H1 (cell line): ENCODE results near the gene L3MBTL4. TPM values are rescaled to one million over a fixed set of nuclear protein-coding genes. Genes with fewer than 3 reads are reported as not detected.
A peak's percentile ranks its signal among the peaks of the same experiment; 100 is the strongest.

Experiments
- CTCF ChIA-PET: fragments of 300-600 bp; sonication (Branson Sonifier 250); formaldehyde crosslinking; loops from one replicate; lab custom pipeline; 2021; ENCODE audit not compliant: partially characterized antibody; lab: Charles Lee
- POLR2A ChIA-PET: fragments of 300-600 bp; sonication (Branson Sonifier 250); formaldehyde crosslinking; loops from one replicate; lab custom pipeline; 2021; ENCODE audit warnings: inconsistent platforms; ENCODE audit not compliant: partially characterized antibody; lab: Charles Lee
- DNase-seq, 2 experiments: peaks; one replicate each; pipeline versions ENCODE4 v3.0.0 to v3.0.0-alpha.2; 2010 to 2022; ENCODE audit warnings: low spot score in 2 of 2, low read depth in 1 of 2, mixed read lengths in 1 of 2
- FAIRE-seq: peaks from 2 replicates; lab custom pipeline; 2011; peaks lifted over from hg19 to GRCh38; lab: Jason Lieb, UNC
- H2AFZ ChIP-seq: 2 replicates; pipeline ENCODE4 v1.8.1; 2012; ENCODE audit warnings: low read length, inconsistent platforms
- H2AK5ac ChIP-seq: 2 replicates; pipeline ENCODE4 v1.6.1; 2013; ENCODE audit warnings: low read depth, low read length
- H2BK120ac ChIP-seq: replicated peaks from 2 replicates; pipeline ENCODE3; 2013; ENCODE audit warnings: low read depth, low read length, inconsistent platforms
- H2BK12ac ChIP-seq: 2 replicates; pipeline ENCODE4 v1.6.1; 2013; ENCODE audit warnings: low read depth, low read length
- H2BK15ac ChIP-seq: 2 replicates; pipeline ENCODE4 v1.6.1; 2013; ENCODE audit warnings: low read length
- H2BK20ac ChIP-seq: 2 replicates; pipeline ENCODE4 v1.6.1; 2013; ENCODE audit warnings: low read length
- H2BK5ac ChIP-seq: 2 replicates; pipeline ENCODE4 v1.6.1; 2013; ENCODE audit warnings: low read depth, low read length
- H3K14ac ChIP-seq: 2 replicates; pipeline ENCODE4 v1.6.1; 2013; ENCODE audit warnings: inconsistent platforms; ENCODE audit not compliant: insufficient read length
- H3K18ac ChIP-seq: 2 replicates; pipeline ENCODE4 v1.6.1; 2013; ENCODE audit warnings: low read length; ENCODE audit errors: extremely low read depth
- H3K23ac ChIP-seq: 2 replicates; pipeline ENCODE4 v1.6.1; 2013; ENCODE audit warnings: inconsistent platforms; ENCODE audit not compliant: insufficient read length
- H3K23me2 ChIP-seq: 2 replicates; pipeline ENCODE4 v1.6.1; 2013; ENCODE audit warnings: low read depth, low read length
- H3K27ac ChIP-seq: 2 replicates; pipeline ENCODE4 v1.6.1; 2011; ENCODE audit warnings: low read depth, low read length, inconsistent platforms
- H3K27me3 ChIP-seq, 4 experiments: replicated peaks in 1 of 4; 1 replicate in 1 of 4; 2 replicates in 3 of 4; pipeline versions ENCODE4 v1.6.1 to v1.8.1; 2011 to 2013; ENCODE audit warnings: low read length in 3 of 4, mild to moderate bottlenecking in 3 of 4, inconsistent platforms in 2 of 4, mixed read lengths in 2 of 4, moderate library complexity in 1 of 4; ENCODE audit not compliant: control insufficient read depth in 3 of 4, insufficient read depth in 3 of 4; ENCODE audit errors: extremely low read depth in 1 of 4
- H3K36me3 ChIP-seq, 4 experiments: 2 replicates each; pipeline versions ENCODE4 v1.6.1 to v1.8.1; 2011 to 2013; ENCODE audit warnings: mild to moderate bottlenecking in 4 of 4, low read length in 3 of 4, moderate library complexity in 2 of 4, control low read depth in 1 of 4, inconsistent platforms in 1 of 4; ENCODE audit not compliant: insufficient read depth in 4 of 4, control insufficient read depth in 2 of 4
- H3K4ac ChIP-seq: replicated peaks from 2 replicates; pipeline ENCODE3; 2013; ENCODE audit warnings: low read length, low read depth, mixed read lengths, inconsistent platforms; ENCODE audit not compliant: insufficient read length
- H3K4me1 ChIP-seq, 4 experiments: replicated peaks in 1 of 4; 1 replicate in 1 of 4; 2 replicates in 3 of 4; pipeline versions ENCODE4 v1.6.1 to v1.8.1; 2011 to 2013; ENCODE audit warnings: low read length in 3 of 4, inconsistent platforms in 2 of 4, mixed read lengths in 1 of 4; ENCODE audit not compliant: insufficient read depth in 4 of 4, control insufficient read depth in 3 of 4
- H3K4me2 ChIP-seq, 2 experiments: 2 replicates each; pipeline versions ENCODE4 v1.6.1 to v1.8.1; 2011 to 2013; ENCODE audit warnings: low read depth in 2 of 2, low read length in 2 of 2, control low read depth in 1 of 2, inconsistent platforms in 1 of 2, mild to moderate bottlenecking in 1 of 2; ENCODE audit not compliant: insufficient read depth in 1 of 2
- H3K4me3 ChIP-seq, 4 experiments: fragments of 200-600, 300-600 bp in 1 of 4; sonication (generic), shearing (Covaris generic), sonication (Bioruptor Twin) in 1 of 4; 2 replicates each; pipeline versions ENCODE4 v1.5.1 to v1.8.1; 2011 to 2016; ENCODE audit warnings: low read length in 4 of 4, low read depth in 3 of 4, control low read depth in 2 of 4, inconsistent platforms in 2 of 4, mild to moderate bottlenecking in 2 of 4, mixed read lengths in 1 of 4, moderate library complexity in 1 of 4; ENCODE audit not compliant: insufficient read depth in 2 of 4; ENCODE audit errors: extremely low read depth in 1 of 4
- H3K56ac ChIP-seq: replicated peaks from 2 replicates; pipeline ENCODE3; 2013; ENCODE audit warnings: low read depth, mild to moderate bottlenecking, mixed read lengths, low read length, inconsistent platforms; ENCODE audit not compliant: insufficient read length
- H3K79me1 ChIP-seq: 2 replicates; pipeline ENCODE4 v1.6.1; 2013; ENCODE audit warnings: low read depth, low read length, control low read depth
- H3K79me2 ChIP-seq, 2 experiments: 2 replicates each; pipeline versions ENCODE4 v1.6.1 to v1.8.1; 2012 to 2013; ENCODE audit warnings: low read length in 2 of 2, mild to moderate bottlenecking in 2 of 2, inconsistent platforms in 1 of 2; ENCODE audit not compliant: insufficient read depth in 2 of 2, control insufficient read depth in 1 of 2
- H3K9ac ChIP-seq, 4 experiments: replicated peaks in 1 of 4; 1 replicate in 1 of 4; 2 replicates in 3 of 4; pipeline versions ENCODE4 v1.6.1 to v1.8.1; 2011 to 2013; ENCODE audit warnings: low read depth in 3 of 4, low read length in 3 of 4, control low read depth in 2 of 4, mild to moderate bottlenecking in 2 of 4, moderate library complexity in 2 of 4, inconsistent platforms in 1 of 4; ENCODE audit errors: extremely low read depth in 1 of 4
- H3K9me3 ChIP-seq, 2 experiments: 2 replicates each; pipeline versions ENCODE4 v1.6.1 to v1.8.1; 2012 to 2013; ENCODE audit warnings: mild to moderate bottlenecking in 2 of 2, moderate library complexity in 2 of 2, control low read depth in 1 of 2, inconsistent platforms in 1 of 2, low read depth in 1 of 2, low read length in 1 of 2, mixed read lengths in 1 of 2; ENCODE audit not compliant: insufficient read depth in 2 of 2
- H4K20me1 ChIP-seq, 2 experiments: replicated peaks in 1 of 2; 2 replicates each; pipeline versions ENCODE3 to v1.8.1; 2011 to 2013; ENCODE audit warnings: inconsistent platforms in 2 of 2, low read length in 2 of 2, mild to moderate bottlenecking in 1 of 2; ENCODE audit not compliant: insufficient read depth in 2 of 2, control insufficient read depth in 1 of 2
- H4K5ac ChIP-seq: 2 replicates; pipeline ENCODE4 v1.6.1; 2013; ENCODE audit warnings: low read length, low read depth, mixed read lengths, inconsistent platforms; ENCODE audit not compliant: insufficient read length
- H4K8ac ChIP-seq: 2 replicates; pipeline ENCODE4 v1.8.0; 2013; ENCODE audit warnings: mild to moderate bottlenecking, moderate library complexity, low read length, inconsistent platforms; ENCODE audit not compliant: insufficient read depth; ENCODE audit errors: extremely low read depth
- H4K91ac ChIP-seq: replicated peaks from 2 replicates; pipeline ENCODE3; 2013; ENCODE audit warnings: low read length, mixed read lengths, inconsistent platforms; ENCODE audit not compliant: insufficient read length
- CTCF ChIP-seq, 3 experiments: IDR thresholded peaks; 1 replicate in 2 of 3; 2 replicates in 1 of 3; pipeline versions ENCODE4 v1.5.1 to v1.6.1; 2011; ENCODE audit warnings: low read length in 3 of 3, mild to moderate bottlenecking in 3 of 3, inconsistent platforms in 2 of 3, low read depth in 1 of 3, moderate library complexity in 1 of 3; ENCODE audit not compliant: insufficient read depth in 1 of 3; ENCODE audit errors: control extremely low read depth in 1 of 3
- NRF1 ChIP-seq: IDR thresholded peaks from 2 replicates; pipeline ENCODE4 v1.6.1; 2011; ENCODE audit warnings: mild to moderate bottlenecking, low read depth, low read length, improper control_type of control experiment
- RAD21 ChIP-seq, 2 experiments: IDR thresholded peaks in 1 of 2; conservative IDR thresholded peaks in 1 of 2; 2 replicates each; pipeline ENCODE4 v1.6.1; 2011; ENCODE audit warnings: low read depth in 2 of 2, low read length in 2 of 2, improper control_type of control experiment in 1 of 2, inconsistent platforms in 1 of 2, mild to moderate bottlenecking in 1 of 2, moderate library complexity in 1 of 2
- SAP30 ChIP-seq: fragments of 300-600 bp; sonication (generic); IDR thresholded peaks from 2 replicates; pipeline ENCODE4 v1.7.1; 2012; ENCODE audit warnings: low read length, moderate library complexity, mild to moderate bottlenecking, inconsistent platforms; ENCODE audit not compliant: insufficient read depth, insufficient replicate concordance
- WGBS, 2 experiments: shearing (Covaris generic) in 1 of 2; methylation state at CpG; one replicate each; pipeline versions ENCODE4 v1.1.6 to v1.1.7; 2013 to 2015; ENCODE audit warnings: low lambda C conversion rate in 2 of 2, mixed read lengths in 2 of 2, inconsistent platforms in 1 of 2, low coverage in 1 of 2, missing lambda C conversion rate in 1 of 2; ENCODE audit not compliant: insufficient replicate concordance in 2 of 2, insufficient coverage in 1 of 2, insufficient read length in 1 of 2; ENCODE audit errors: extremely low coverage in 1 of 2, missing lambda C conversion rate in 1 of 2; 5-methylcytosine and 5-hydroxymethylcytosine counted together
- polyA plus RNA-seq, 7 experiments: library from polyadenylated mRNA; depleted of rRNA in 3 of 7; stranded (reverse) in 5 of 7; unstranded in 2 of 7; fragments of >200 nt in 5 of 7; fragments of 200-250 nt in 2 of 7; gene quantifications; 1 replicate in 5 of 7; 2 replicates in 1 of 7; 4 replicates in 1 of 7; pipeline versions ENCODE4 v1.2.1 to v1.2.3, GENCODE V29; 2011 to 2013; ENCODE audit warnings: missing spikeins in 2 of 7, mixed read lengths in 2 of 7
- total RNA-seq: library from RNA; stranded (reverse); fragmentation: NEBNext Ultra II Directional; extraction: Animal tissue kit (Norgen Biotek cat#: 25700); gene quantifications from 2 replicates; pipeline ENCODE4 v1.2.1, GENCODE V29; 2021

Gene L3MBTL4
- total and polyA plus RNA-seq, 2 of the 8 experiments (the other 6 are each of a cell fraction or from before 2014, with no cell fraction given) = 1.0 to 2.1 TPM

GRCh38 chr18:6397931-6398566, 16.7 kb downstream of the L3MBTL4 start:
- H3K4me3 ChIP-seq = no peak overlapping the region
- no peaks in the 10 kb centered on the region for H3K27me3 ChIP-seq
- no peaks in the 10 kb centered on the region for H3K23me2 ChIP-seq
- no peak overlapping the region for H3K27ac ChIP-seq
- H3K56ac ChIP-seq = no peak overlapping the region
- H3K18ac ChIP-seq = no peak overlapping the region
- H2BK12ac ChIP-seq = no peak overlapping the region
- H3K14ac ChIP-seq = no peak overlapping the region
- H3K23ac ChIP-seq = no peak overlapping the region
- H3K79me1 ChIP-seq = no peaks in the 10 kb centered on the region
- no peak overlapping the region for H3K4ac ChIP-seq
- H3K4me2 ChIP-seq = no peak overlapping the region
- H2BK15ac ChIP-seq = no peak overlapping the region
- no peak overlapping the region for H3K9ac ChIP-seq
- no peaks in the 10 kb centered on the region for H4K20me1 ChIP-seq
- DNase-seq (no peak), FAIRE-seq (no peak)
- H2AK5ac ChIP-seq = no peak overlapping the region
- POLR2A ChIA-PET = no interaction called here
- H2BK5ac ChIP-seq = no peak overlapping the region; the same call in 1 of the 2 replicates
- no peak overlapping the region for H4K5ac ChIP-seq
- H2BK120ac ChIP-seq = no peak overlapping the region
- 88% methylated on average over 6 of the region's 6 CpGs; no CpG with 5 or more reads in 1 of the 2 experiments for WGBS, 2 experiments
- H3K4me1 ChIP-seq = no peaks in the 10 kb centered on the region
- H3K9me3 ChIP-seq = no peaks in the 10 kb centered on the region
- TF ChIP-seq SAP30 (no peak), NRF1 (no peak), RAD21 (IDR thresholded peaks at IDR 0.05 in 1 of 2, conservative IDR thresholded peaks at IDR 0.05 in 1 of 2; ENCODE audit: low read depth in 2 of 2, low read length in 2 of 2) (peak; percentile 29 to 30; a peak in 3 of 4 replicates), CTCF (IDR thresholded peaks at IDR 0.05; ENCODE audit: control extremely low read depth in 1 of 3, insufficient read depth in 1 of 3, low read depth in 1 of 3, low read length in 3 of 3) (peak in 1 of 3 experiments; percentile 29; a peak in 1 of 4 replicates)
- CTCF ChIA-PET = interaction anchor here (1.2 to 1.8 kb wide), 3 partner anchors 117 to 488 kb away, joined by 3 to 5 read pairs (median 4); no protein-coding TSS in a partner anchor
- no peaks in the 10 kb centered on the region for H3K36me3 ChIP-seq
- no peaks in the 10 kb centered on the region for H3K79me2 ChIP-seq
- no peak overlapping the region for H4K8ac ChIP-seq
- H2AFZ ChIP-seq = no peak overlapping the region
- H2BK20ac ChIP-seq = no peak overlapping the region
- no peak overlapping the region for H4K91ac ChIP-seq
